Measurements from ENCODE around the gene APOF.

DNA sequence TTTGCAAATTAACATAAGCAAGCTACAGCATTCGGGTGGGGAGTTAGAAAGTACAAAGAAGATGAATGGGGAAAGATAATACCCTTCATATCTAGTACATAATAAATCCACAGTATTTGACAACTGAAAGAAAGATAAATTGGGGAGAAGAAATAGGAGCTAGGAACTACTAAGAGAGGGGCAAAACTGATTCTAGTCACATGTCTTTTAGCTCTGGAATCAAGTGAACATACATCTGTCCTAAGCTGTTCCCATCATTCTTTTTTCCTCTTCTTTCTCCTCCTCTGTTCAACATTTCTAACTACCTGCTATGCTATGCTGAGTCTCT is 15.3 kb upstream of the APOF start:
- TF ChIP-seq, protein P1, sequence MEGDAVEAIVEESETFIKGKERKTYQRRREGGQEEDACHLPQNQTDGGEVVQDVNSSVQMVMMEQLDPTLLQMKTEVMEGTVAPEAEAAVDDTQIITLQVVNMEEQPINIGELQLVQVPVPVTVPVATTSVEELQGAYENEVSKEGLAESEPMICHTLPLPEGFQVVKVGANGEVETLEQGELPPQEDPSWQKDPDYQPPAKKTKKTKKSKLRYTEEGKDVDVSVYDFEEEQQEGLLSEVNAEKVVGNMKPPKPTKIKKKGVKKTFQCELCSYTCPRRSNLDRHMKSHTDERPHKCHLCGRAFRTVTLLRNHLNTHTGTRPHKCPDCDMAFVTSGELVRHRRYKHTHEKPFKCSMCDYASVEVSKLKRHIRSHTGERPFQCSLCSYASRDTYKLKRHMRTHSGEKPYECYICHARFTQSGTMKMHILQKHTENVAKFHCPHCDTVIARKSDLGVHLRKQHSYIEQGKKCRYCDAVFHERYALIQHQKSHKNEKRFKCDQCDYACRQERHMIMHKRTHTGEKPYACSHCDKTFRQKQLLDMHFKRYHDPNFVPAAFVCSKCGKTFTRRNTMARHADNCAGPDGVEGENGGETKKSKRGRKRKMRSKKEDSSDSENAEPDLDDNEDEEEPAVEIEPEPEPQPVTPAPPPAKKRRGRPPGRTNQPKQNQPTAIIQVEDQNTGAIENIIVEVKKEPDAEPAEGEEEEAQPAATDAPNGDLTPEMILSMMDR (IDR thresholded peaks at IDR 0.05) = no peak
- TF ChIP-seq EZH2 (IDR thresholded peaks at IDR 0.05) = no peak
- TF ChIP-seq EZH2phosphoT487 (IDR thresholded peaks at IDR 0.05) = no peak
